ENCODE data around the gene NEXN.

NEXN gene

GRCh38 chr1:77888081-77888780, at the start of gene NEXN:
TSS of gene NEXN (plus strand) at chr1:77888624. CDS start at chr1:77916107, 27,483 bp downstream.
- DNase-seq (ENCODE audit: low read depth), result peak; percentile 0

- DNase-seq (ENCODE audit: low read depth), result no peak
Observed at GRCh38 chr1:77841574-77841973, 46.9 kb upstream of the NEXN start.

GRCh38 chr1:77845951-77846350, 42.5 kb upstream of the NEXN start:
- no peak for DNase-seq (ENCODE audit: low read depth)

- DNase-seq (ENCODE audit: low read depth), result no peak
Observed at GRCh38 chr1:77846966-77847365, 41.5 kb upstream of the NEXN start.

GRCh38 chr1:77847621-77848080, 40.8 kb upstream of the NEXN start:
- no peak for DNase-seq (ENCODE audit: low read depth)

GRCh38 chr1:77850082-77850481, 38.3 kb upstream of the NEXN start:
- DNase-seq (ENCODE audit: low read depth), result no peak

- DNase-seq (ENCODE audit: low read depth), result no peak
Observed at GRCh38 chr1:77857552-77857951, 30.9 kb upstream of the NEXN start.

- no peak for DNase-seq (ENCODE audit: low read depth)
Observed at GRCh38 chr1:77858725-77859124, 29.7 kb upstream of the NEXN start.

- no peak for DNase-seq (ENCODE audit: low read depth)
Observed at GRCh38 chr1:77859248-77859647, 29.2 kb upstream of the NEXN start.

- no peak for DNase-seq (ENCODE audit: low read depth)
Observed at GRCh38 chr1:77866296-77866695, 22.1 kb upstream of the NEXN start.

GRCh38 chr1:77872645-77873044, 15.8 kb upstream of the NEXN start:
- DNase-seq (ENCODE audit: low read depth), result no peak

GRCh38 chr1:77873461-77873860, 15.0 kb upstream of the NEXN start:
- no peak for DNase-seq (ENCODE audit: low read depth)

- DNase-seq (ENCODE audit: low read depth), result no peak
Observed at GRCh38 chr1:77874804-77875445, 13.5 kb upstream of the NEXN start.

- no peak for DNase-seq (ENCODE audit: low read depth)
Observed at GRCh38 chr1:77876884-77877283, 11.5 kb upstream of the NEXN start.

GRCh38 chr1:77881061-77881460, 7.4 kb upstream of the NEXN start:
- DNase-seq (ENCODE audit: low read depth), result no peak

- no peak for DNase-seq (ENCODE audit: low read depth)
Observed at GRCh38 chr1:77882411-77882810, 6.0 kb upstream of the NEXN start.

- DNase-seq (ENCODE audit: low read depth), result peak; percentile 7
Observed at GRCh38 chr1:77888781-77889642, 588 bp downstream of the NEXN start.

GRCh38 chr1:77889671-77890070, 1.2 kb downstream of the NEXN start:
- no peak for DNase-seq (ENCODE audit: low read depth)

GRCh38 chr1:77891200-77891599, 2.8 kb downstream of the NEXN start:
- no peak for DNase-seq (ENCODE audit: low read depth)

GRCh38 chr1:77899647-77900320, 11.4 kb downstream of the NEXN start:
- DNase-seq (ENCODE audit: low read depth), result no peak

- no peak for DNase-seq (ENCODE audit: low read depth)
Observed at GRCh38 chr1:77900687-77901293, 12.4 kb downstream of the NEXN start.

- DNase-seq (ENCODE audit: low read depth), result no peak
Observed at GRCh38 chr1:77905603-77906002, 17.2 kb downstream of the NEXN start.
